ENCODE results near the gene SPTBN1.
A peak's percentile ranks its signal among the peaks of the same experiment; 100 is the strongest.

SPTBN1 gene

GRCh38 chr2:54656863-54657262 lies 200.7 kb downstream of the SPTBN1 start:
- no peak overlapping the region for H3K4me3 ChIP-seq (ENCODE audit: low read depth, low read length)
- no peak for DNase-seq (ENCODE audit: low read depth)
- no peak for TF ChIP-seq POLR2A (IDR thresholded peaks at IDR 0.05; ENCODE audit: extremely low read depth, insufficient read length)
- TF ChIP-seq MAX (IDR thresholded peaks at IDR 0.05; ENCODE audit: low read depth, low read length): no peak
- TF ChIP-seq MYC (IDR thresholded peaks at IDR 0.05; ENCODE audit: low read depth, low read length): no peak
- no peak for TF ChIP-seq CTCF (IDR thresholded peaks at IDR 0.05; ENCODE audit: low read depth, low read length)

- TF ChIP-seq MAX (IDR thresholded peaks at IDR 0.05; ENCODE audit: low read depth, low read length) (no peak), CTCF (IDR thresholded peaks at IDR 0.05; ENCODE audit: low read depth, low read length) (peak; percentile 81)
- no peak overlapping the region for H3K4me3 ChIP-seq (ENCODE audit: low read depth, low read length)
- peak; percentile 62 for DNase-seq (ENCODE audit: low read depth)
Measured at GRCh38 chr2:54657664-54658083, 201.5 kb downstream of the SPTBN1 start.

GRCh38 chr2:54658564-54659071 lies 202.5 kb downstream of the SPTBN1 start:
- DNase-seq (ENCODE audit: low read depth): no peak
- TF ChIP-seq CTCF (IDR thresholded peaks at IDR 0.05; ENCODE audit: low read depth, low read length) (no peak), POLR2A (IDR thresholded peaks at IDR 0.05; ENCODE audit: extremely low read depth, insufficient read length) (no peak), MAX (IDR thresholded peaks at IDR 0.05; ENCODE audit: low read depth, low read length) (no peak), MYC (IDR thresholded peaks at IDR 0.05; ENCODE audit: low read depth, low read length) (no peak)
- H3K4me3 ChIP-seq (ENCODE audit: low read depth, low read length): no peak overlapping the region

- no peak for DNase-seq (ENCODE audit: low read depth)
- TF ChIP-seq POLR2A (IDR thresholded peaks at IDR 0.05; ENCODE audit: extremely low read depth, insufficient read length) (no peak), CTCF (IDR thresholded peaks at IDR 0.05; ENCODE audit: low read depth, low read length) (no peak), MYC (IDR thresholded peaks at IDR 0.05; ENCODE audit: low read depth, low read length) (no peak), MAX (IDR thresholded peaks at IDR 0.05; ENCODE audit: low read depth, low read length) (no peak)
- H3K4me3 ChIP-seq (ENCODE audit: low read depth, low read length): no peak overlapping the region
Measured at GRCh38 chr2:54659527-54659926, 203.4 kb downstream of the SPTBN1 start.

- TF ChIP-seq MYC (IDR thresholded peaks at IDR 0.05; ENCODE audit: low read depth, low read length): no peak
- no peak for TF ChIP-seq CTCF (IDR thresholded peaks at IDR 0.05; ENCODE audit: low read depth, low read length)
- TF ChIP-seq POLR2A (IDR thresholded peaks at IDR 0.05; ENCODE audit: extremely low read depth, insufficient read length): no peak
- TF ChIP-seq MAX (IDR thresholded peaks at IDR 0.05; ENCODE audit: low read depth, low read length): no peak
- DNase-seq (ENCODE audit: low read depth): no peak
- no peak overlapping the region for H3K4me3 ChIP-seq (ENCODE audit: low read depth, low read length)
Measured at GRCh38 chr2:54660752-54661151, 204.6 kb downstream of the SPTBN1 start.
